ENCODE measurements around the gene PRX.

The PRX gene

GRCh38 chr19:40392894-40393517, 20.2 kb downstream of the PRX start:
- no peak overlapping the region for H3K4me3 ChIP-seq (replicated peaks; ENCODE audit: low read depth, low read length)
- peak; percentile 33 for TF ChIP-seq CTCF (IDR thresholded peaks at IDR 0.05; ENCODE audit: low read depth, low read length, missing control alignments)
- no peak for DNase-seq (ENCODE audit: extremely low read depth, low read depth)

DNA sequence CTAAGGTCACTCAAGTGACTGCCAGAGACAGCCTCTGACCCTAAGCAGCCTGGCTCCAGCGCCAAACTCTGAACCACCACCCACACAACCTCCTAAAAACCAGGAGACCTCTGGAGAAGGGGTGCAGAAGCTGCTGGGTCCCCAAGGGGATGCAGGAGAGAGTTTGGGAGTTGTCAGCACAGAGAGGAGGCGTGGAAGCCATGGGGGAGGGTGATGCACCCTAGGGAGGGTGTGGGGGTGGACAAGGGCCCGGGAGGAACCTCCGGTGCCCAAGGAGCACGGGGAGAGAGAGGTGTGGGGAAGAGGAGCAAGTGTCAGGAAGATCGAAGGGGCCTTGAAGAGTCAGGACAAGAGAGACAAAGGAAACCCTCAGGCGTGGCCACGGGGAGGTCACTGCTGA, 21.1 kb downstream of the PRX start:
- no peak for DNase-seq (ENCODE audit: extremely low read depth, low read depth)
- no peak overlapping the region for H3K4me3 ChIP-seq (replicated peaks; ENCODE audit: low read depth, low read length)
- no peak for TF ChIP-seq CTCF (IDR thresholded peaks at IDR 0.05; ENCODE audit: low read depth, low read length, missing control alignments)

GRCh38 chr19:40390084-40390742, 23.0 kb downstream of the PRX start, which contains the start of gene HIPK4:
Gene HIPK4 (minus strand): TSS chr19:40390181. CDS start chr19:40389902, 279 bp downstream.
- no peak for DNase-seq (ENCODE audit: extremely low read depth, low read depth)
- no peak for TF ChIP-seq CTCF (IDR thresholded peaks at IDR 0.05; ENCODE audit: low read depth, low read length, missing control alignments)
- no peak within 1 kb of the TSS for H3K4me3 ChIP-seq (replicated peaks; ENCODE audit: low read depth, low read length)

DNA sequence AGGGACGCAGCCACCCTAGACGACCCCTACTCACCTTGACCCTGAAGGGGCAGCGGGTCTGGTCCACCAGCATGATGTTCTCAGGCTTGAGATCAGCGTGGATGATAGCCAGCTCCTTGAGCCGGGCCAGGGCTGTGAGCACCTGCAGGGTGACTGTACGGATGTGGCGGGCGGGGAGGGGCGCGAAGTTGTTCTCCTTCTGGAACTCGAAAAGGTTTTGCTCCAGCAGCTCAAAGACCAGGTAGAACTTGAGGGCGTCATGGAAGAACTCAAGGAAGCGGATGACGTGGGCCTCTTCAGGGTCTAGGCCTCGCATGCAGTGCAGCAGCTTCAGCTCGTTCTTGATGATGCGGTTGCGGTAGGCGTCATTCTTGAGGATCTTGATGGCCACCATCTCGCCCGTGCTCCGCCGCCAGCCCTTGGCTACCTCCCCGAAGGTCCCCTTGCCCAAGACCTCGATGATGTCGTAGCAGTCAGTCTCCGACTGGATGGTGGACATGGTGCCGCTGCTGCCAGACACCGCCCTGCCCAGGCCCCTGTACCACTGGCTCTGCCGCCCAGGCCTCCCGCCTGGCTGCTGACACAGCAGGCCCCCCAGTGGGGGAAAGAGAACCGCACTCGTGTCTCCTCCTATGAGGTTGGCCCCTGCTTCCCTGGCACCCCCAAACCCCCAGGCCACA, 23.6 kb downstream of the PRX start:
- TF ChIP-seq CTCF (IDR thresholded peaks at IDR 0.05; ENCODE audit: low read depth, low read length, missing control alignments), result no peak
- DNase-seq (ENCODE audit: extremely low read depth, low read depth), result no peak
- no peak overlapping the region for H3K4me3 ChIP-seq (replicated peaks; ENCODE audit: low read depth, low read length)

DNA sequence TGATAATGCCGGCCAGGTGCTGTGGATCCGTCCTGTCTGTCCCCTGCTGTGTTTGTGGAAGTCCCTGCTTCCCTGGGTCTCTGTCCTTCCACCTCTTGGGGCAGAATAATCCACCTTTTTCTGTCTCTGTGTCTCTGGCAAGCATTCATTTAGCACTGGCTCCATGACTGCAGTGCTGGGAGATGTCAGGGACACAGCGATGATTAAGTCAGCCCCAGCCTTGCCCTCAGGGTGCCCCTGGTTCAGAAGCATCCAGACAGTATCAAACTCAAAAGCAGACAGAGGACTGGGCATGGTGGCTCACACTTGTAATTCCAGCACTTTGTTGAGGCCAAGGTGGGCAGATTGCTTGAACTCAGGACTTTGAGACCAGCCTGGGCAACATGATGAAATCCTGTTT, 24.7 kb downstream of the PRX start:
- no peak for DNase-seq (ENCODE audit: extremely low read depth, low read depth)
- H3K4me3 ChIP-seq (replicated peaks; ENCODE audit: low read depth, low read length), result no peak overlapping the region
- TF ChIP-seq CTCF (IDR thresholded peaks at IDR 0.05; ENCODE audit: low read depth, low read length, missing control alignments), result no peak

DNA sequence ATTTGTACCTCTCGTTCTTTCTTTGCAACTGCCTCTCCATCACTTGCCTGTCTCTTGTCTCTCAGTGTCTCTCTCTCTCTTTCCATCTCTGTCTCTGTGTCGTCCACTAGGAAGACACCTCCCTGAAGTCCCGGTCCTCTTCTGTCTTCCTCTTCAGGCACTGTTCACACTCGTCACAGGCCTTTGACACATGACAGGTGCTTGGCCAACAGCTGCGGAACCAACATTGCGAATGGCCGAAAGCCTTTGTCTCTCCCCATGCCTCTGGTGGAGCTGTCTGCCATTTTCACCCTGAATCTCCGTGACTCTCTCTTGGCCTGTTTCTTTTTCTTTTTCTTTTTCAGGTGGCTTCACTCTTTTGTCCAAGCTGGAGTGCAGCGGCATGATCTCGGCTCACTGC, 26.0 kb downstream of the PRX start:
- H3K4me3 ChIP-seq (replicated peaks; ENCODE audit: low read depth, low read length), result no peak overlapping the region
- TF ChIP-seq CTCF (IDR thresholded peaks at IDR 0.05; ENCODE audit: low read depth, low read length, missing control alignments), result no peak
- DNase-seq (ENCODE audit: extremely low read depth, low read depth), result no peak

Data from HFF-Myc (cell line).